IMR-90 (cell line): Measurements from ENCODE around the gene SLC12A7. TPM values are rescaled to one million over a fixed set of nuclear protein-coding genes. Genes with fewer than 3 reads are reported as not detected.

Experiments used
- ATAC-seq: fragments of 200-7000 bp; cut with Tn5 transposase; 2 replicates; pipeline ENCODE4 v1.9.1; 2020; ENCODE audit warnings: low read depth, mild to moderate bottlenecking, moderate library complexity
- BruUV-seq: library from RNA; stranded (reverse); fragments of 400-500 nt; replicated peaks from 2 replicates; lab custom pipeline; 2021; lab: Mats Ljungman, UMichigan
- CTCF ChIA-PET: fragments of 300-600 bp; formaldehyde crosslinking; extraction: SDS; loops from one replicate; lab custom pipeline; 2021; ENCODE audit warnings: antibody characterized with exemption; lab: Yijun Ruan, JAX
- POLR2A ChIA-PET: fragments of 300-600 bp; sonication (Branson Sonifier 250); formaldehyde crosslinking; loops from one replicate; lab custom pipeline; 2022; ENCODE audit warnings: antibody characterized with exemption; ENCODE audit not compliant: unreplicated experiment; lab: Charles Lee
- DNase-seq: peaks from one replicate; pipeline ENCODE4 v3.0.0; 2013
- H2AFZ ChIP-seq: replicated peaks from 2 replicates; pipeline ENCODE3; 2013; ENCODE audit warnings: low read length, mild to moderate bottlenecking; ENCODE audit not compliant: poor library complexity
- H2AK5ac ChIP-seq: 2 replicates; pipeline ENCODE4 v1.6.1; 2013; ENCODE audit warnings: low read depth, low read length, inconsistent platforms
- H2AK9ac ChIP-seq: replicated peaks from 2 replicates; pipeline ENCODE3; 2013; ENCODE audit warnings: mild to moderate bottlenecking, low read depth, low read length, moderate library complexity; ENCODE audit not compliant: poor library complexity
- H2BK120ac ChIP-seq: 2 replicates; pipeline ENCODE4 v1.6.1; 2013; ENCODE audit warnings: low read depth, low read length, inconsistent platforms
- H2BK15ac ChIP-seq: 3 replicates; pipeline ENCODE4 v1.6.1; 2013; ENCODE audit warnings: low read depth, low read length, inconsistent platforms
- H2BK20ac ChIP-seq: 2 replicates; pipeline ENCODE4 v1.6.1; 2013; ENCODE audit warnings: low read depth, mild to moderate bottlenecking, inconsistent platforms, low read length, moderate library complexity
- H2BK5ac ChIP-seq: 2 replicates; pipeline ENCODE4 v1.6.1; 2013; ENCODE audit warnings: mild to moderate bottlenecking, low read depth, low read length, inconsistent platforms; ENCODE audit not compliant: poor library complexity, severe bottlenecking
- H3K14ac ChIP-seq: replicated peaks from 2 replicates; pipeline ENCODE4 v1.6.1; 2013; ENCODE audit warnings: low read depth, low read length, inconsistent platforms
- H3K18ac ChIP-seq: 2 replicates; pipeline ENCODE4 v1.6.1; 2013; ENCODE audit warnings: low read depth, low read length, control low read depth
- H3K23ac ChIP-seq: 2 replicates; pipeline ENCODE4 v1.6.1; 2013; ENCODE audit warnings: low read depth, low read length, inconsistent platforms
- H3K27ac ChIP-seq: 2 replicates; pipeline ENCODE4 v1.5.1; 2013; ENCODE audit warnings: mild to moderate bottlenecking, control low read depth, low read length; ENCODE audit not compliant: insufficient read depth
- H3K27me3 ChIP-seq: 2 replicates; pipeline ENCODE4 v1.6.1; 2013; ENCODE audit warnings: low read length; ENCODE audit not compliant: control insufficient read depth, insufficient read depth
- H3K36me3 ChIP-seq: 2 replicates; pipeline ENCODE4 v1.6.1; 2013; ENCODE audit warnings: low read length, mixed read lengths; ENCODE audit not compliant: control insufficient read depth, insufficient read depth
- H3K4ac ChIP-seq: 2 replicates; pipeline ENCODE4 v1.6.1; 2013; ENCODE audit warnings: low read depth, low read length, inconsistent platforms
- H3K4me1 ChIP-seq: 2 replicates; pipeline ENCODE4 v1.6.1; 2013; ENCODE audit warnings: low read length, mixed read lengths; ENCODE audit not compliant: control insufficient read depth, insufficient read depth
- H3K4me2 ChIP-seq: 2 replicates; pipeline ENCODE4 v1.6.1; 2013; ENCODE audit warnings: low read depth, mild to moderate bottlenecking, control low read depth, low read length, moderate library complexity
- H3K4me3 ChIP-seq: 2 replicates; pipeline ENCODE4 v1.5.1; 2013; ENCODE audit warnings: low read depth, mild to moderate bottlenecking, control low read depth, low read length, moderate library complexity; ENCODE audit not compliant: insufficient read depth
- H3K56ac ChIP-seq: 2 replicates; pipeline ENCODE4 v1.6.1; 2013; ENCODE audit warnings: low read length, inconsistent platforms; ENCODE audit not compliant: insufficient read depth; ENCODE audit errors: extremely low read depth
- H3K79me1 ChIP-seq, 2 experiments: 2 replicates each; pipeline ENCODE4 v1.6.1; 2013; ENCODE audit warnings: low read length in 2 of 2, inconsistent platforms in 1 of 2, low read depth in 1 of 2
- H3K9ac ChIP-seq: 2 replicates; pipeline ENCODE4 v1.6.1; 2013; ENCODE audit warnings: low read depth, low read length, control low read depth
- H3K9me1 ChIP-seq: 2 replicates; pipeline ENCODE4 v1.6.1; 2013; ENCODE audit warnings: low read length, inconsistent platforms; ENCODE audit not compliant: insufficient read depth
- H3K9me3 ChIP-seq: 2 replicates; pipeline ENCODE4 v1.6.1; 2013; ENCODE audit warnings: low read length; ENCODE audit not compliant: control insufficient read depth, insufficient read depth
- H4K20me1 ChIP-seq: 2 replicates; pipeline ENCODE4 v1.6.1; 2013; ENCODE audit warnings: low read length, inconsistent platforms; ENCODE audit not compliant: insufficient read depth
- H4K5ac ChIP-seq: 2 replicates; pipeline ENCODE4 v1.6.1; 2013; ENCODE audit warnings: mild to moderate bottlenecking, low read depth, low read length, control low read depth
- H4K8ac ChIP-seq, 2 experiments: 2 replicates each; pipeline ENCODE4 v1.6.1; 2013; ENCODE audit warnings: low read depth in 2 of 2, low read length in 2 of 2, control low read depth in 1 of 2, inconsistent platforms in 1 of 2
- H4K91ac ChIP-seq: 2 replicates; pipeline ENCODE4 v1.6.1; 2013; ENCODE audit warnings: low read depth, low read length, inconsistent platforms; ENCODE audit not compliant: insufficient read depth
- BHLHE40 ChIP-seq: fragments of 150-350 bp; IDR thresholded peaks from 2 replicates; pipeline ENCODE4 v1.6.1; 2016; ENCODE audit warnings: mild to moderate bottlenecking, low read depth, low read length
- CEBPB ChIP-seq: IDR thresholded peaks from 2 replicates; pipeline ENCODE4 v1.6.1; 2012; ENCODE audit warnings: low read depth, low read length, improper control_type of control experiment
- CHD1 ChIP-seq: IDR thresholded peaks from 2 replicates; pipeline ENCODE4 v1.6.1; 2012; ENCODE audit warnings: low read depth, low read length, improper control_type of control experiment
- CTCF ChIP-seq: conservative IDR thresholded peaks from 2 replicates; pipeline ENCODE4 v1.5.1; 2012; ENCODE audit warnings: mild to moderate bottlenecking, low read depth, low read length, improper control_type of control experiment
- ELK1 ChIP-seq: fragments of 150-350 bp; IDR thresholded peaks from 2 replicates; pipeline ENCODE4 v1.6.1; 2016; ENCODE audit warnings: low read depth, mild to moderate bottlenecking, low read length, moderate library complexity, borderline replicate concordance
- FOS ChIP-seq: fragments of 150-350 bp; IDR thresholded peaks from 2 replicates; pipeline ENCODE4 v1.6.1; 2016; ENCODE audit warnings: low read depth, low read length
- MAFK ChIP-seq: IDR thresholded peaks from 2 replicates; pipeline ENCODE4 v1.6.1; 2012; ENCODE audit warnings: low read depth, low read length, improper control_type of control experiment
- MAZ ChIP-seq: IDR thresholded peaks from 2 replicates; pipeline ENCODE4 v1.6.1; 2012; ENCODE audit warnings: low read depth, mild to moderate bottlenecking, low read length, improper control_type of control experiment, moderate library complexity, borderline replicate concordance
- MXI1 ChIP-seq: IDR thresholded peaks from 2 replicates; pipeline ENCODE4 v1.6.1; 2012; ENCODE audit warnings: low read depth, mild to moderate bottlenecking, low read length, moderate library complexity, borderline replicate concordance
- NFE2L2 ChIP-seq: fragments of 150-350 bp; IDR thresholded peaks from 2 replicates; pipeline ENCODE4 v1.6.1; 2016; ENCODE audit warnings: low read depth, mild to moderate bottlenecking, low read length
- POLR2A ChIP-seq: IDR thresholded peaks from 2 replicates; pipeline ENCODE4 v1.6.1; 2012; ENCODE audit warnings: mild to moderate bottlenecking, low read depth, low read length
- RAD21 ChIP-seq: IDR thresholded peaks from 2 replicates; pipeline ENCODE4 v1.6.1; 2012; ENCODE audit warnings: low read length, improper control_type of control experiment
- RCOR1 ChIP-seq: IDR thresholded peaks from 2 replicates; pipeline ENCODE4 v1.6.1; 2012; ENCODE audit warnings: mild to moderate bottlenecking, low read length, improper control_type of control experiment; ENCODE audit not compliant: insufficient replicate concordance
- RFX5 ChIP-seq: IDR thresholded peaks from 2 replicates; pipeline ENCODE4 v1.8.0; 2012; ENCODE audit warnings: low read depth, mild to moderate bottlenecking, low read length, moderate library complexity
- SMC3 ChIP-seq: fragments of 150-350 bp; IDR thresholded peaks from 2 replicates; pipeline ENCODE4 v1.6.1; 2016; ENCODE audit warnings: low read depth, mild to moderate bottlenecking, antibody characterized with exemption, low read length, moderate library complexity
- WGBS, 2 experiments: methylation state at CpG; one replicate each; pipeline versions ENCODE4 v1.1.5 to v1.1.7; 2013; ENCODE audit warnings: missing lambda C conversion rate in 2 of 2; ENCODE audit not compliant: insufficient read length in 1 of 2; ENCODE audit errors: extremely low coverage in 2 of 2; 5-methylcytosine and 5-hydroxymethylcytosine counted together
- dilution Hi-C: fragments of 300-500 bp; cut with HindIII; formaldehyde crosslinking; loops from one replicate; pipeline ENCODE4 v1.14.3; 2018; ENCODE audit warnings: low sequenced_read_pairs; ENCODE audit not compliant: unreplicated experiment
- in situ Hi-C: fragments of 300-500 bp; cut with MboI; formaldehyde crosslinking; loops from 3 replicates; pipeline ENCODE4 v1.14.3; 2019; ENCODE audit warnings: low sequenced_read_pairs, inconsistent platforms, mixed read lengths
- intact Hi-C: fragments of 100-400 bp; cut with micrococcal nuclease; formaldehyde crosslinking; loops from 2 replicates; pipeline ENCODE4 v1.10.0; 2022
- polyA plus RNA-seq, 3 experiments: library from polyadenylated mRNA; depleted of rRNA; stranded (reverse); fragments of >200 nt; gene quantifications; 2 replicates each; pipeline ENCODE4 v1.2.3, GENCODE V29; 2012; ENCODE audit warnings: low replicate concordance in 1 of 3
- total RNA-seq: library from RNA; depleted of rRNA; stranded (reverse); fragments of >200 nt; gene quantifications from 2 replicates; pipeline ENCODE4 v1.2.3, GENCODE V29; 2012
- TF ChIP-seq, protein P1 (sequence below): fragments of 150-350 bp; IDR thresholded peaks from 2 replicates; pipeline ENCODE4 v1.6.1; 2017; ENCODE audit warnings: mild to moderate bottlenecking, antibody characterized with exemption, low read length, low read depth

Gene SLC12A7
- total and polyA plus RNA-seq, 2 of the 4 experiments (the other 2 are of a cell fraction), result 3.0 to 6.1 TPM

- no peaks in the 10 kb centered on the region for H3K9me3 ChIP-seq
- H2BK15ac ChIP-seq, result no peak overlapping the region
- ATAC-seq, result no peak
- no peak overlapping the region for H3K18ac ChIP-seq
- H2AK5ac ChIP-seq, result no peak overlapping the region
- no peak overlapping the region for H2BK5ac ChIP-seq
- no peak overlapping the region for H3K27ac ChIP-seq
- H2AFZ ChIP-seq, result no peak overlapping the region
- intact Hi-C loops, result no loop called here
- no peak overlapping the region for H3K14ac ChIP-seq
- no peak overlapping the region for H4K5ac ChIP-seq
- no peak overlapping the region for H3K56ac ChIP-seq
- H2AK9ac ChIP-seq, result no peak overlapping the region
- H2BK120ac ChIP-seq, result no peak overlapping the region
- no peak overlapping the region for H3K4me3 ChIP-seq
- H3K23ac ChIP-seq, result no peak overlapping the region
- no peak overlapping the region for H3K4me2 ChIP-seq
- dilution Hi-C loops, result no loop called here
- H3K4me1 ChIP-seq, result no peaks in the 10 kb centered on the region
- peaks cover 22% of the 10 kb centered on the region; the same call in 1 of the 2 replicates for H3K36me3 ChIP-seq
- in situ Hi-C loops, result no loop called here
- no TSS peak for BruUV-seq
- H3K9me1 ChIP-seq, result no peaks in the 10 kb centered on the region; the same call in 1 of the 2 replicates
- ChIA-PET CTCF (interaction anchor here (0.5 kb wide), 1 partner anchor 156 kb away, joined by 3 read pairs; no protein-coding TSS in a partner anchor), POLR2A (no interaction called here)
- no peaks in the 10 kb centered on the region; the same call in 1 of the 2 replicates for H4K20me1 ChIP-seq
- no peak overlapping the region for H4K91ac ChIP-seq
- WGBS, 2 experiments, result 93% methylated on average over 16 of the region's 17 CpGs; no CpG with 5 or more reads in 1 of the 2 experiments
- no peak for DNase-seq
- H3K79me1 ChIP-seq, result no peaks in the 10 kb centered on the region
- no peak overlapping the region for H4K8ac ChIP-seq
- no peak overlapping the region for H3K9ac ChIP-seq
- H2BK20ac ChIP-seq, result no peak overlapping the region
- no peaks in the 10 kb centered on the region for H3K27me3 ChIP-seq
- no peak for TF ChIP-seq MAFK
- no peak for TF ChIP-seq CHD1
- TF ChIP-seq BHLHE40, result no peak
- TF ChIP-seq NFE2L2, result no peak
- TF ChIP-seq SMC3, result no peak
- TF ChIP-seq FOS, result no peak
- TF ChIP-seq CTCF, result no peak
- TF ChIP-seq MAZ, result no peak
- TF ChIP-seq, protein P1, sequence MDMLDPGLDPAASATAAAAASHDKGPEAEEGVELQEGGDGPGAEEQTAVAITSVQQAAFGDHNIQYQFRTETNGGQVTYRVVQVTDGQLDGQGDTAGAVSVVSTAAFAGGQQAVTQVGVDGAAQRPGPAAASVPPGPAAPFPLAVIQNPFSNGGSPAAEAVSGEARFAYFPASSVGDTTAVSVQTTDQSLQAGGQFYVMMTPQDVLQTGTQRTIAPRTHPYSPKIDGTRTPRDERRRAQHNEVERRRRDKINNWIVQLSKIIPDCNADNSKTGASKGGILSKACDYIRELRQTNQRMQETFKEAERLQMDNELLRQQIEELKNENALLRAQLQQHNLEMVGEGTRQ, result no peak
- no peak for TF ChIP-seq ELK1
- TF ChIP-seq CEBPB, result no peak
- no peak for TF ChIP-seq RCOR1
- no peak for TF ChIP-seq RAD21
- no peak for TF ChIP-seq POLR2A
- no peak for TF ChIP-seq RFX5
- TF ChIP-seq MXI1, result no peak
- no peak overlapping the region for H3K4ac ChIP-seq
Observed at GRCh38 chr5:1076406-1076805, 35.5 kb downstream of the SLC12A7 start.
